GM23338 (cell line): ENCODE results near the gene PIK3AP1. TPM values are rescaled to one million over a fixed set of nuclear protein-coding genes. Genes with fewer than 3 reads are reported as not detected.

Experiments used
- ATAC-seq: fragments of 200-7000 bp; cut with Tn5 transposase; 3 replicates; pipeline ENCODE4 v1.9.1; 2020
- DNase-seq: peaks from one replicate; pipeline ENCODE4 v3.0.0-alpha.2; 2015; ENCODE audit warnings: low spot score
- H2AFZ ChIP-seq: fragments of 200-600 bp; sonication (generic); 2 replicates; pipeline ENCODE4 v1.8.0; 2016; ENCODE audit warnings: antibody characterized with exemption, mild to moderate bottlenecking, moderate library complexity
- H3F3A ChIP-seq: fragments of 200-600 bp; sonication (generic); replicated peaks from 2 replicates; pipeline ENCODE4 v1.8.0; 2017; ENCODE audit warnings: antibody characterized with exemption, mixed run types, low read depth
- H3K27ac ChIP-seq: fragments of 200-600 bp; sonication (generic); 2 replicates; pipeline ENCODE4 v1.6.1; 2016; ENCODE audit warnings: low read depth
- H3K27me3 ChIP-seq: fragments of 200-600 bp; sonication (generic); 2 replicates; pipeline ENCODE4 v1.8.0; 2016; ENCODE audit warnings: mild to moderate bottlenecking, mixed run types, moderate library complexity; ENCODE audit not compliant: insufficient read depth
- H3K36me3 ChIP-seq: fragments of 200-600 bp; sonication (generic); 2 replicates; pipeline ENCODE4 v1.8.0; 2016; ENCODE audit warnings: mild to moderate bottlenecking; ENCODE audit not compliant: insufficient read depth
- H3K4me1 ChIP-seq: fragments of 200-600 bp; sonication (generic); 2 replicates; pipeline ENCODE4 v1.8.0; 2016; ENCODE audit warnings: mild to moderate bottlenecking, moderate library complexity; ENCODE audit not compliant: insufficient read depth
- H3K4me2 ChIP-seq: fragments of 200-600 bp; sonication (generic); 2 replicates; pipeline ENCODE4 v1.7.1; 2017; ENCODE audit warnings: mixed run types
- H3K4me3 ChIP-seq: fragments of 200-600 bp; sonication (generic); 2 replicates; pipeline ENCODE4 v1.6.1; 2016; ENCODE audit warnings: mixed run types
- H3K79me2 ChIP-seq: fragments of 200-600 bp; sonication (generic); replicated peaks from 2 replicates; pipeline ENCODE4 v1.8.0; 2017; ENCODE audit warnings: mild to moderate bottlenecking; ENCODE audit not compliant: insufficient read depth
- H3K9me2 ChIP-seq: fragments of 200-600 bp; sonication (generic); 2 replicates; pipeline ENCODE4 v1.8.0; 2017; ENCODE audit not compliant: insufficient read depth
- H4K20me1 ChIP-seq: fragments of 200-600 bp; sonication (generic); replicated peaks from 2 replicates; pipeline ENCODE4 v1.8.0; 2017; ENCODE audit warnings: mild to moderate bottlenecking; ENCODE audit not compliant: insufficient read depth
- H3K27ac Mint-ChIP-seq: 2 replicates; pipeline ENCODE4 v1.8.0; 2020; ENCODE audit warnings: inconsistent platforms, mild to moderate bottlenecking, moderate library complexity, mixed read lengths
- H3K27me3 Mint-ChIP-seq: 3 replicates; pipeline ENCODE4 v1.8.0; 2022; ENCODE audit warnings: low read depth, mild to moderate bottlenecking, moderate library complexity, mixed read lengths, inconsistent platforms; ENCODE audit not compliant: insufficient read depth, poor library complexity
- H3K36me3 Mint-ChIP-seq: 3 replicates; pipeline ENCODE4 v1.8.0; 2021; ENCODE audit warnings: low read depth, mild to moderate bottlenecking, inconsistent platforms, moderate library complexity, mixed read lengths
- H3K4me1 Mint-ChIP-seq: 3 replicates; pipeline ENCODE4 v1.8.0; 2020; ENCODE audit warnings: mild to moderate bottlenecking, inconsistent platforms, mixed read lengths
- H3K4me3 Mint-ChIP-seq: 3 replicates; pipeline ENCODE4 v1.8.0; 2021; ENCODE audit warnings: moderate library complexity, mild to moderate bottlenecking, inconsistent platforms, mixed read lengths
- H3K9me3 Mint-ChIP-seq: 3 replicates; pipeline ENCODE4 v1.8.0; 2020; ENCODE audit warnings: moderate library complexity, mild to moderate bottlenecking, inconsistent platforms, mixed read lengths
- EZH2 ChIP-seq: fragments of 200-600 bp; sonication (generic); IDR thresholded peaks from one replicate; pipeline ENCODE4 v1.8.0; 2017; ENCODE audit warnings: antibody characterized with exemption, mild to moderate bottlenecking, low read depth; ENCODE audit not compliant: unreplicated experiment
- EZH2phosphoT487 ChIP-seq: fragments of 200-600 bp; sonication (generic); IDR thresholded peaks from one replicate; pipeline ENCODE4 v1.8.1; 2018; ENCODE audit warnings: antibody characterized with exemption; ENCODE audit not compliant: unreplicated experiment
- JUNB ChIP-seq: IDR thresholded peaks from one replicate; pipeline ENCODE4 v1.6.1; 2016; ENCODE audit warnings: antibody characterized with exemption; ENCODE audit not compliant: unreplicated experiment
- NANOG ChIP-seq: IDR thresholded peaks from 2 replicates; pipeline ENCODE4 v1.6.1; 2016; ENCODE audit warnings: antibody characterized with exemption, borderline replicate concordance
- POLR2AphosphoS5 ChIP-seq: IDR thresholded peaks from 2 replicates; pipeline ENCODE4 v1.6.1; 2016; ENCODE audit warnings: antibody characterized with exemption, low read depth
- REST ChIP-seq: IDR thresholded peaks from one replicate; pipeline ENCODE4 v1.6.1; 2018; ENCODE audit warnings: antibody characterized with exemption; ENCODE audit not compliant: unreplicated experiment
- STAT1 ChIP-seq: IDR thresholded peaks from one replicate; pipeline ENCODE4 v1.6.1; 2016; ENCODE audit warnings: antibody characterized with exemption; ENCODE audit not compliant: unreplicated experiment
- ZNF114 ChIP-seq: fragments of 250-450 bp; sonication (Bioruptor Pico); IDR thresholded peaks from 2 replicates; pipeline ENCODE4 v1.5.0; 2020; ENCODE audit warnings: mild to moderate bottlenecking, moderate library complexity
- ZNF331 ChIP-seq: fragments of 250-450 bp; sonication (Bioruptor Pico); IDR thresholded peaks from 2 replicates; pipeline ENCODE4 v1.5.0; 2020; ENCODE audit warnings: low read depth, mild to moderate bottlenecking, moderate library complexity
- polyA plus RNA-seq: library from polyadenylated mRNA; unstranded; fragments of >200 nt; fragmentation: Nextera tagmentation; extraction: Ambion mirVana; gene quantifications from 2 replicates; pipeline ENCODE4 v1.2.1, GENCODE V29; 2016
- total RNA-seq: library from RNA; depleted of rRNA; stranded (reverse); fragments of >200 nt; shearing (Covaris generic); gene quantifications from 2 replicates; pipeline ENCODE4 v1.2.3, GENCODE V29; 2014
- TF ChIP-seq, protein P1 (sequence below): fragments of 250-450 bp; sonication (Bioruptor Pico); IDR thresholded peaks from 2 replicates; pipeline ENCODE4 v1.5.0; 2020; ENCODE audit warnings: mild to moderate bottlenecking, moderate library complexity
- TF ChIP-seq, protein P2 (sequence below), 2 experiments: fragments of 200-600 bp in 1 of 2; sonication (generic) in 1 of 2; conservative IDR thresholded peaks; 2 replicates each; pipeline versions ENCODE4 v1.5.1 to v1.6.1; 2016 to 2017; ENCODE audit warnings: antibody characterized with exemption in 2 of 2, low read depth in 2 of 2, mild to moderate bottlenecking in 2 of 2, moderate library complexity in 1 of 2
- TF ChIP-seq, protein P3 (sequence below): IDR thresholded peaks from 2 replicates; pipeline ENCODE4 v1.6.1; 2016; ENCODE audit warnings: antibody characterized with exemption

The PIK3AP1 gene
- total and polyA plus RNA-seq, 2 experiments from 2014 or later = 0.65 to 2.3 TPM

GRCh38 chr10:96655461-96656197 lies 64.7 kb downstream of the PIK3AP1 start:
- Histone ChIP-seq H3K27me3 (no peaks in the 10 kb centered on the region), H3K36me3 (no peaks in the 10 kb centered on the region), H3K9me2 (no peaks in the 10 kb centered on the region), H2AFZ (no peak overlapping the region), H4K20me1 (no peaks in the 10 kb centered on the region), H3K4me3 (no peak overlapping the region), H3K4me1 (no peaks in the 10 kb centered on the region), H3K79me2 (no peaks in the 10 kb centered on the region), H3K4me2 (no peak overlapping the region), H3K27ac (no peak overlapping the region), H3F3A (no peaks in the 10 kb centered on the region)
- TF ChIP-seq ZNF114 (CRISPR knock-in tag) (no peak), STAT1 (no peak), REST (no peak), NANOG (no peak), POLR2AphosphoS5 (no peak), EZH2phosphoT487 (no peak), JUNB (no peak), EZH2 (no peak), ZNF331 (CRISPR knock-in tag) (no peak)
- TF ChIP-seq, protein P1, sequence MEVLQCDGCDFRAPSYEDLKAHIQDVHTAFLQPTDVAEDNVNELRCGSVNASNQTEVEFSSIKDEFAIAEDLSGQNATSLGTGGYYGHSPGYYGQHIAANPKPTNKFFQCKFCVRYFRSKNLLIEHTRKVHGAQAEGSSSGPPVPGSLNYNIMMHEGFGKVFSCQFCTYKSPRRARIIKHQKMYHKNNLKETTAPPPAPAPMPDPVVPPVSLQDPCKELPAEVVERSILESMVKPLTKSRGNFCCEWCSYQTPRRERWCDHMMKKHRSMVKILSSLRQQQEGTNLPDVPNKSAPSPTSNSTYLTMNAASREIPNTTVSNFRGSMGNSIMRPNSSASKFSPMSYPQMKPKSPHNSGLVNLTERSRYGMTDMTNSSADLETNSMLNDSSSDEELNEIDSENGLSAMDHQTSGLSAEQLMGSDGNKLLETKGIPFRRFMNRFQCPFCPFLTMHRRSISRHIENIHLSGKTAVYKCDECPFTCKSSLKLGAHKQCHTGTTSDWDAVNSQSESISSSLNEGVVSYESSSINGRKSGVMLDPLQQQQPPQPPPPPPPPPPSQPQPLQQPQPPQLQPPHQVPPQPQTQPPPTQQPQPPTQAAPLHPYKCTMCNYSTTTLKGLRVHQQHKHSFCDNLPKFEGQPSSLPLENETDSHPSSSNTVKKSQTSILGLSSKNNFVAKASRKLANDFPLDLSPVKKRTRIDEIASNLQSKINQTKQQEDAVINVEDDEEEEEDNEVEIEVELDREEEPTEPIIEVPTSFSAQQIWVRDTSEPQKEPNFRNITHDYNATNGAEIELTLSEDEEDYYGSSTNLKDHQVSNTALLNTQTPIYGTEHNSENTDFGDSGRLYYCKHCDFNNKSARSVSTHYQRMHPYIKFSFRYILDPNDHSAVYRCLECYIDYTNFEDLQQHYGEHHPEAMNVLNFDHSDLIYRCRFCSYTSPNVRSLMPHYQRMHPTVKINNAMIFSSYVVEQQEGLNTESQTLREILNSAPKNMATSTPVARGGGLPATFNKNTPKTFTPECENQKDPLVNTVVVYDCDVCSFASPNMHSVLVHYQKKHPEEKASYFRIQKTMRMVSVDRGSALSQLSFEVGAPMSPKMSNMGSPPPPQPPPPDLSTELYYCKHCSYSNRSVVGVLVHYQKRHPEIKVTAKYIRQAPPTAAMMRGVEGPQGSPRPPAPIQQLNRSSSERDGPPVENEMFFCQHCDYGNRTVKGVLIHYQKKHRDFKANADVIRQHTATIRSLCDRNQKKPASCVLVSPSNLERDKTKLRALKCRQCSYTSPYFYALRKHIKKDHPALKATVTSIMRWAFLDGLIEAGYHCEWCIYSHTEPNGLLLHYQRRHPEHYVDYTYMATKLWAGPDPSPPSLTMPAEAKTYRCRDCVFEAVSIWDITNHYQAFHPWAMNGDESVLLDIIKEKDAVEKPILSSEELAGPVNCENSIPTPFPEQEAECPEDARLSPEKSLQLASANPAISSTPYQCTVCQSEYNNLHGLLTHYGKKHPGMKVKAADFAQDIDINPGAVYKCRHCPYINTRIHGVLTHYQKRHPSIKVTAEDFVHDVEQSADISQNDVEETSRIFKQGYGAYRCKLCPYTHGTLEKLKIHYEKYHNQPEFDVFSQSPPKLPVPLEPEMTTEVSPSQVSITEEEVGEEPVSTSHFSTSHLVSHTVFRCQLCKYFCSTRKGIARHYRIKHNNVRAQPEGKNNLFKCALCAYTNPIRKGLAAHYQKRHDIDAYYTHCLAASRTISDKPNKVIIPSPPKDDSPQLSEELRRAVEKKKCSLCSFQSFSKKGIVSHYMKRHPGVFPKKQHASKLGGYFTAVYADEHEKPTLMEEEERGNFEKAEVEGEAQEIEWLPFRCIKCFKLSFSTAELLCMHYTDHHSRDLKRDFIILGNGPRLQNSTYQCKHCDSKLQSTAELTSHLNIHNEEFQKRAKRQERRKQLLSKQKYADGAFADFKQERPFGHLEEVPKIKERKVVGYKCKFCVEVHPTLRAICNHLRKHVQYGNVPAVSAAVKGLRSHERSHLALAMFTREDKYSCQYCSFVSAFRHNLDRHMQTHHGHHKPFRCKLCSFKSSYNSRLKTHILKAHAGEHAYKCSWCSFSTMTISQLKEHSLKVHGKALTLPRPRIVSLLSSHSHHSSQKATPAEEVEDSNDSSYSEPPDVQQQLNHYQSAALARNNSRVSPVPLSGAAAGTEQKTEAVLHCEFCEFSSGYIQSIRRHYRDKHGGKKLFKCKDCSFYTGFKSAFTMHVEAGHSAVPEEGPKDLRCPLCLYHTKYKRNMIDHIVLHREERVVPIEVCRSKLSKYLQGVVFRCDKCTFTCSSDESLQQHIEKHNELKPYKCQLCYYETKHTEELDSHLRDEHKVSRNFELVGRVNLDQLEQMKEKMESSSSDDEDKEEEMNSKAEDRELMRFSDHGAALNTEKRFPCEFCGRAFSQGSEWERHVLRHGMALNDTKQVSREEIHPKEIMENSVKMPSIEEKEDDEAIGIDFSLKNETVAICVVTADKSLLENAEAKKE (CRISPR knock-in tag) = no peak
- TF ChIP-seq, protein P2, sequence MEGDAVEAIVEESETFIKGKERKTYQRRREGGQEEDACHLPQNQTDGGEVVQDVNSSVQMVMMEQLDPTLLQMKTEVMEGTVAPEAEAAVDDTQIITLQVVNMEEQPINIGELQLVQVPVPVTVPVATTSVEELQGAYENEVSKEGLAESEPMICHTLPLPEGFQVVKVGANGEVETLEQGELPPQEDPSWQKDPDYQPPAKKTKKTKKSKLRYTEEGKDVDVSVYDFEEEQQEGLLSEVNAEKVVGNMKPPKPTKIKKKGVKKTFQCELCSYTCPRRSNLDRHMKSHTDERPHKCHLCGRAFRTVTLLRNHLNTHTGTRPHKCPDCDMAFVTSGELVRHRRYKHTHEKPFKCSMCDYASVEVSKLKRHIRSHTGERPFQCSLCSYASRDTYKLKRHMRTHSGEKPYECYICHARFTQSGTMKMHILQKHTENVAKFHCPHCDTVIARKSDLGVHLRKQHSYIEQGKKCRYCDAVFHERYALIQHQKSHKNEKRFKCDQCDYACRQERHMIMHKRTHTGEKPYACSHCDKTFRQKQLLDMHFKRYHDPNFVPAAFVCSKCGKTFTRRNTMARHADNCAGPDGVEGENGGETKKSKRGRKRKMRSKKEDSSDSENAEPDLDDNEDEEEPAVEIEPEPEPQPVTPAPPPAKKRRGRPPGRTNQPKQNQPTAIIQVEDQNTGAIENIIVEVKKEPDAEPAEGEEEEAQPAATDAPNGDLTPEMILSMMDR (conservative IDR thresholded peaks at IDR 0.05; ENCODE audit: low read depth in 2 of 2) = no peak
- TF ChIP-seq, protein P3, sequence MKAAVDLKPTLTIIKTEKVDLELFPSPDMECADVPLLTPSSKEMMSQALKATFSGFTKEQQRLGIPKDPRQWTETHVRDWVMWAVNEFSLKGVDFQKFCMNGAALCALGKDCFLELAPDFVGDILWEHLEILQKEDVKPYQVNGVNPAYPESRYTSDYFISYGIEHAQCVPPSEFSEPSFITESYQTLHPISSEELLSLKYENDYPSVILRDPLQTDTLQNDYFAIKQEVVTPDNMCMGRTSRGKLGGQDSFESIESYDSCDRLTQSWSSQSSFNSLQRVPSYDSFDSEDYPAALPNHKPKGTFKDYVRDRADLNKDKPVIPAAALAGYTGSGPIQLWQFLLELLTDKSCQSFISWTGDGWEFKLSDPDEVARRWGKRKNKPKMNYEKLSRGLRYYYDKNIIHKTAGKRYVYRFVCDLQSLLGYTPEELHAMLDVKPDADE = no peak
- Mint-ChIP-seq H3K27ac (no peak overlapping the region), H3K4me3 (no peak overlapping the region), H3K27me3 (peaks cover 8% of the 10 kb centered on the region), H3K4me1 (peaks cover 5% of the 10 kb centered on the region), H3K9me3 (peaks cover 8% of the 10 kb centered on the region; the same call in 2 of the 3 replicates), H3K36me3 (peaks cover 9% of the 10 kb centered on the region; the same call in 2 of the 3 replicates)
- DNase-seq (no peak), ATAC-seq (no peak)
